Activated naive CD8-positive, alpha-beta T cell treated with anti-CD3 and anti-CD28 coated beads, Interleukin-2, amount 50 U/mL, for 16 hours (primary cell): ENCODE data around the gene KCNH5.

ENCODE experiments used
- DNase-seq: peaks from one replicate; pipeline ENCODE4 v3.0.0-alpha.2; 2020; ENCODE audit warnings: low read depth, low spot score

The KCNH5 gene

GRCh38 chr14:62988967-62989366 is 56.3 kb downstream of the KCNH5 start:
- no peak for DNase-seq

- no peak for DNase-seq
Observed at GRCh38 chr14:62983821-62984220, 61.4 kb downstream of the KCNH5 start.

GRCh38 chr14:62980693-62981092 is 64.6 kb downstream of the KCNH5 start:
- no peak for DNase-seq

GRCh38 chr14:62957562-62957961 is 87.7 kb downstream of the KCNH5 start:
- no peak for DNase-seq

- DNase-seq, result no peak
Observed at GRCh38 chr14:62956413-62956812, 88.8 kb downstream of the KCNH5 start.

GRCh38 chr14:62954165-62954564 is 91.1 kb downstream of the KCNH5 start:
- DNase-seq, result no peak

- no peak for DNase-seq
Observed at GRCh38 chr14:62952226-62952625, 93.0 kb downstream of the KCNH5 start.

- DNase-seq, result no peak
Observed at GRCh38 chr14:62947301-62947700, 98.0 kb downstream of the KCNH5 start.

GRCh38 chr14:62946221-62946620 is 99.0 kb downstream of the KCNH5 start:
- no peak for DNase-seq

- DNase-seq, result no peak
Observed at GRCh38 chr14:62943202-62943601, 102.1 kb downstream of the KCNH5 start.

- DNase-seq, result no peak
Observed at GRCh38 chr14:62939970-62940369, 105.3 kb downstream of the KCNH5 start.

- DNase-seq, result no peak
Observed at GRCh38 chr14:62938778-62939177, 106.5 kb downstream of the KCNH5 start.

GRCh38 chr14:62934439-62934838 is 110.8 kb downstream of the KCNH5 start:
- no peak for DNase-seq

GRCh38 chr14:62921466-62921865 is 123.8 kb downstream of the KCNH5 start:
- no peak for DNase-seq

GRCh38 chr14:62916551-62916950 is 128.7 kb downstream of the KCNH5 start:
- DNase-seq, result no peak

- DNase-seq, result no peak
Observed at GRCh38 chr14:62914873-62915272, 130.4 kb downstream of the KCNH5 start.

GRCh38 chr14:62914025-62914424 is 131.2 kb downstream of the KCNH5 start:
- DNase-seq, result no peak

- no peak for DNase-seq
Observed at GRCh38 chr14:62908506-62908905, 136.8 kb downstream of the KCNH5 start.

GRCh38 chr14:62905566-62905965 is 139.7 kb downstream of the KCNH5 start:
- DNase-seq, result no peak

- DNase-seq, result no peak
Observed at GRCh38 chr14:62897771-62898170, 147.5 kb downstream of the KCNH5 start.

GRCh38 chr14:62896932-62897456 is 148.3 kb downstream of the KCNH5 start:
- no peak for DNase-seq

- DNase-seq, result no peak
Observed at GRCh38 chr14:62894736-62895135, 150.5 kb downstream of the KCNH5 start.

- DNase-seq, result no peak
Observed at GRCh38 chr14:62889364-62889763, 155.9 kb downstream of the KCNH5 start.

- DNase-seq, result no peak
Observed at GRCh38 chr14:62886461-62886860, 158.8 kb downstream of the KCNH5 start.
